Stromal cell of bone marrow (primary cell): Measurements from ENCODE around the gene RELA.
"Not testable (repeated sequence)": the region's sequence is repeated elsewhere in the genome, so short reads cannot be mapped to it uniquely, and the experiment has no call there.

Source experiments
- DNase-seq: peaks from one replicate; pipeline ENCODE4 v3.0.0-alpha.2; 2012; ENCODE audit warnings: low read depth

RELA gene

DNA sequence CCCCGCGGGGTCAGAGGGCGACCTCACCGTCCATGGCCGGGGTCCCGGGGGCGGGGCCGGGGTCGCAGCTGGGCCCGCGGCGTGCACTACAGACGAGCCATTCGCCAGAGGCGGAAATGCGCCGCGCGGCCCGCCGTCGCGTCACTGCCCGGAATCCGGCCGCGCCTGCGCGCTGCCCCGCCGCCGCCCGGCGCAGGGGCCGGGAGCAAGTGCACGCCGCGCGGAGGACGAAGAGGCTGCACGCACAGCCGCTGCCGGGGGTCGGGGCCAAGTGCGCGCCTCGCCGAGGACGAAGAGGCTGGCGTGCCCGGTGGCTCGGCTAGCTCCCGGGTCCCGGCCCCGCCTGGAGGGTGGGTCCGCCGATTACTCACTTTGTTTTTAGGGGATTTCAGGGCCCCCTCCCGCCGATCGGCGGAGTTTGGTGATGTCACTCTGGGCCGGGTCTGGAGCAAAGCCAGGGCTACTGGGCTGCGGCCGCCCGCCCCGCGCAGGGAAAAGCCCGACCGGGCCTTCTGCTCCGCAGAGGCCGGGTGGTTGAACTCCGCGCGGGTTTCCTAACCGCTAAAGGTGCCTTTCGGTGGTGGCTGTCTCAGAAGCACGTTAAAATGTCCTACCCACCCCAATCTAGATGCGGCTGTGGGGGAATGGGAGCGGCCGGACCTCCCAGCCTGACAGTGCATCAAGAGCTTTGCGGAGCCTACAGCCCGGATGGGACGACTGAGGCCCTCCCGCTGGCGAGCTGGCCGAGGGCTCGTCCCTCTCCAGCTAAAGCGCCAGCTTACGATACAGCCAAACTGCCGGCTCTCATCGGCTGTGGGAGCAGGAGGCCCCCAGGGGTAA, at the start of gene RELA:
Gene RELA, minus strand, starts transcription at position 118 of the 840 bp plus-strand sequence. Its CDS starts 84 bp downstream, at position 34.
- peak; percentile 92 for DNase-seq

DNA sequence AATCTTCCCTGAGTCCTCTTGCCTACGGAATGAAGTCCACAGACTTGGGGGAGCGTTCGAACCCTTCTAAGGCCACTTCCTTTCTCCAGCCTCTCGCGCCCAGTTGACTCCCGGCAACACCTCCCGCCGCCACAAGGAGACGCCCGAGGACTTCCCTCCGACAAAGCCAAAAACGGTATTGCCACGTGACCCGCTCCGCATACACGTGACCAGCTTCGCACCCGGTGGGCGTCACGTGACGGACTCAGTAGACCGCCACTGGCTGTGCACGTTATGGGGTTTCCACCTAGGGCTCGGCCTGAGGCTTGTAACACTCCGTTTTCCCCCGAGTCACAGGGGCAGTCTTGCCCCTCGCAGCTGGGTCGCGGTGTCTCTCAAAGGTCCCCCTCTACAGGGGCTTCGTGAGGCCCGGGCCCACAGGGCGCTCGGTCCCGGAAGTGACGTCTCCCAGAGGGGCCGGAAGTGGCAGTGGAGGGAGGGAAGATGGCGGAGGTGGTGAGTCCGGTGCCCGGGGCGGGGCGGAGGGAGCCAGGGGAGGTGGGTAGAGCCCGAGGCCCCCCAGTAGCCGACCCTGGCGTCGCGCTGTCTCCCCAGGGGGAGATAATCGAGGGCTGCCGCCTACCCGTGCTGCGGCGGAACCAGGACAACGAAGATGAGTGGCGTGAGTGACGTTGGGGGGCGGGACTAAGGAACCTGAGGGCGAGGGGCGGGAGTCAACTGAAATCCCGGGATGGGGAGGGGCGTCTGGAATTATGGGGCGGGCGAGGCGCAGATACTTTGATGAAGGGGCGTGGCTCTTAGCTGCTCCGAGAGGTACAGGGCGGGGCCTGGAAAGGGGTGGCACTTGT, 49.3 kb upstream of the RELA start, which contains the start of gene KAT5:
Gene KAT5, plus strand, starts transcription at position 468 of the 848 bp plus-strand sequence. Its CDS starts 16 bp downstream, at position 484.
- peak; percentile 93 for DNase-seq

- no peak for DNase-seq
Measured at GRCh38 chr11:65710421-65710820, 47.7 kb upstream of the RELA start.

DNA sequence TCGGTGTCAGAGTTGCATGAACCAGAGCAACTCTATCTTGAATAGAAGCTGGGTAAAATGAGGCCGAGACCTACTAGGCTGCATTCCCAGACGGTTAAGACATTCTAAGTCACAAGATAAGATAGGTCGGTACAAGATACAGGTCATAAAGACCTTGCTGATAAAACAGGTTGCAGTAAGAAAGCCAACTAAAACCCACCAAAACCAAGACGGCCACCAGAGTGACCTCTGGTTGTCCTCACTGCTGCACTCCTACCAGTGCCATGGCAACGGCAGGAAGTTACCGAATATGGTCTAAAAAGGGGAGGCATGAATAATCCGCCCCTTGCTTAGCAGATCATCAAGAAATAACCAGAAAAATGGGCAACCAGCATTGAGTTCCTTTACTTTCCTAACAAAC, 46.9 kb upstream of the RELA start:
- no peak for DNase-seq

DNA sequence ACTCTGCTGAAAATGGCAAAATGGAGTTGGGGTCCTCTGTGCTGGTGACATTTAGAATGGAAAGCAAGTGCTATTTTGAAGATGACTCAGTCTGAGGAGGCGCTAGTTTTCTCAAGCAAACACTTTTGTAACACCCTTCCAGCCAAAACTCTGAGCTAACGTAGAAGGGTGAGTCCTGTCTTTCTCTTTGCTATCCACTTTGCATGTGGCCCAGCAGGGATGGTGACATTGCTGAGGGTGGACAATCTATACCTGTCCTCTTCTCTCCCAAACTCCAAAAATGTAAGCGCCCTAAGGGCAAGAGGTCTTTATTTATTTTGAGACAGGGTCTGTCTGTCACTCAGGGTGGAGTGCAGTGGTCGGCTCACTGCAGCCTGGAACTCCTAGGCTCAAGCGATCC, 45.7 kb upstream of the RELA start:
- no peak for DNase-seq

DNA sequence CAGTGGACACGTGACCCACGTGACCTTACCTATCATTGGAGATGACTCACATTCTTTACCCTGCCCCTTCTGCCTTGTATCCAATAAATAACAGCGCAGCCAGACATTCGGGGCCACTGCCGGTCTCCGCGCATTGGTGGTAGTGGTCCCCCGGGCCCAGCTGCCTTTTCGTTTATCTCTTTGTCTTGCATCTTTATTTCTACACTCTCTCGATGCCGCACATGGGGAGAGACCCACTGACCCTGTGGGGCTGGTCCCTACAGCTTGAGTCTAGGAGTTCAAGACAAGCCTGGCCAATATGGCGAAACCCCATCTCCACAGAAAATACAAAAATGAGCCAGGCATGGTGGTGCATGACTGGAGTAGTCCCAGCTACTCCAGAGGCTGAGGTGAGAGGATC, 44.3 kb upstream of the RELA start:
- not testable (repeated sequence) for DNase-seq

DNA sequence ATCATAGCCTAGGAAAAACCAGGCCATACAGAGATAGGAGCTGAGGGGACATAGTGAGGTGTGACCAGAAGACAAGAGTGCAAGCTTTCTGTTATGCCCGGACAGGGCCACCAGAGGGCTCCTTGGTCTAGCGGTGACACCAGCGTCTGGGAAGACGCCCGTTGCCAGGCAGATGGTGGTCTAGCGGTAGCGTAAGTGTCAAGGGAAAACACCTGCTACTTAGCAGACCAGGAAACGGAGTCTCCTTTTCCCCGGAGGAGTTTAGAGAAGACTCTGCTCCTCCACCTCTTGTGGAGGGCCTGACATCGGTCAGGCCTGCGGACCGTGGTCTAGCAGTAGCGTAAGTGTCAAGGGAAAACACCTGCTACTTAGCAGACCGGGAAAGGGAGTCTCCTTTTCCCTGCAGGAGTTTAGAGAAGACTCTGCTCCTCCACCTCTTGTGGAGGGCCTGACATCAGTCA, 43.6 kb upstream of the RELA start:
- not testable (repeated sequence) for DNase-seq

DNA sequence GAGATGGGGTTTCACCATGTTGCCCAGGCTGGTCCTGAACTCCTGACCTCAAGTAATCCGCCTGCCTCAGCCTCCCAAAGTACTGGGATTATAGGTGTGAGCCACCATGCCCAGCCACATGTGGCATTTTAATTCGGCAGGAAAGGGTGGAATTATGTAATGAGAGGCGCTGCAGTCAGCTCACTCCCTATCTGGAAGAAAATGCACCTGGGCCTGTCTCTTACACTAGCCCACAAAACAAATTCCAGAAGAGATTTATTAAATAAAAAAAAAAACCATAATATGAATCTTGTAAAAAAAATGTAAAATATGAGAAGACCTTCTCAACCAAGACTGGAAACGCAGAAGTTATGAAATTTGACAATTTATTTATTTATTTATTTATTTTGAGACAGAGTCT, 41.1 kb upstream of the RELA start:
- DNase-seq: no peak

DNA sequence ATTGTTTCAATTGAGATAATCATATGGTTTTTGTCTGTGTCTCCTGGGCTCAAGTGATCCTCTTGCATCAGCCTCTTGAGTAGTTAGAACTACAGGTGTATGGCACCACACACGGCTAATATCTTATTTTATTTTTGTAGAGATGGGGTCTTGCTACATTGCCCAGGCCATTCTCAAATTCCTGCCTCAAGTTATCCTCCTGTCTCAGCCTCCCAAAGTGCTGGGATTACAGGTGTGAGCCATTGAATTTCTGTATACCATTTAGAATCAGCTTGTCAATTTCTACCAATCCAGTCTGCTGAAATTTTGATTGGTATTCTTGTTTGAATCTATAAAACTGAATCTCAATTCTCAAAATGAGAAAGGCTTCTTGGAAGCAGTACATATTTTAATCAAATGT, 39.0 kb upstream of the RELA start:
- DNase-seq: no peak

GRCh38 chr11:65700399-65700798, 37.7 kb upstream of the RELA start:
- no peak for DNase-seq

- DNase-seq: no peak
Measured at GRCh38 chr11:65699306-65699705, 36.6 kb upstream of the RELA start.

DNA sequence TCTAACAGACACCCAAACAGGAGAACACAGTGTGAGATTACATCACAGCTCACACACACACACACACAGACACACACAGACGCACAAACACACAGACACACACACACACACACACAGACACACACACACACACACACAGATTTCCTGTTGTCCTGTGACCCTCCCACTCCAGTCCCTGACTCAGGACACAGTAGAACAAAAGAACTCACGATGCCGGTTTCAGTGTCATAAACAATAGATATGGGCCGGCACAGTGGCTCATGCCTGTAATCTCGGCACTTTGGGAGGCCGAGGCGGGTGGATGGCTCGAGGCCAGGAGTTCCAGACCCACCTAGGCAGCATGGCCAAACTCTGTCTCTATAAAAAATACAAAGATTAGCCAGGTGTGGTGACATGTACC, 35.5 kb upstream of the RELA start:
- DNase-seq: no peak

DNA sequence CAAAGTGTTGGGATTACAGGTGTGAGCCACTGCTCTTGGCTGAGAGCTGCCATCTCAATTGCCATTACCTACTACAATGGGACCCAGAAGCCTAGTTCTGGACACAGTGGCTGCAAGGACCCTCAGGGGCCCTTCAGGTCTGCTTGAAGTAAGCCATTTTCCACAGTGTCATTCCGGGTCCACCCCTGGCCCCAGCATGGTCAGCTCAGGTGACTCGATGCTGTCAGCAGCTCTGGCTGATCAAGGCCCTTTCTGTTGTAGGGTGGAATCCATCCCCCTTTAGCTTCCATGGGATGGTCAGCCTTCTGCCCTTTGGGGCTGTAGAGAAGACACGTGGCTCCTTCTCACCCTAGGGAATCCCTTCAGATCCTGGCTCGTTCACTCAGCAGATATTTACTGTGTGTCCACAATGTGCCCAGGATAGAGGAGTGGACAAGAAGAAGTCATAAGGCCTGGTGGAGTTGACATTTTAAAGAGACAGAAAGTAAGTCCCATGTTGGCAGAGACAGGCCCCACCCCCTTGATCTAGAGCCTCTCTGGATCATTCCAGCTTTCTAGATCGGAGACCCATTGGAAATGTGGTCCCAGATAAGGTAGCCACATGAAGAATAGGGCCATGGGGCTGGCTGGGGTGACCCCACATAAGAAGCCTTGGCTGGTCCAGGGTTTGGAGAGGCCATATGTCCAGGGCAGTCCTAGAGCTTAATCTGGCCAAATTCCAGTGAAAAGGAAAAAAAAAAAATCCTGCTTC, 34.3 kb upstream of the RELA start:
- no peak for DNase-seq

DNA sequence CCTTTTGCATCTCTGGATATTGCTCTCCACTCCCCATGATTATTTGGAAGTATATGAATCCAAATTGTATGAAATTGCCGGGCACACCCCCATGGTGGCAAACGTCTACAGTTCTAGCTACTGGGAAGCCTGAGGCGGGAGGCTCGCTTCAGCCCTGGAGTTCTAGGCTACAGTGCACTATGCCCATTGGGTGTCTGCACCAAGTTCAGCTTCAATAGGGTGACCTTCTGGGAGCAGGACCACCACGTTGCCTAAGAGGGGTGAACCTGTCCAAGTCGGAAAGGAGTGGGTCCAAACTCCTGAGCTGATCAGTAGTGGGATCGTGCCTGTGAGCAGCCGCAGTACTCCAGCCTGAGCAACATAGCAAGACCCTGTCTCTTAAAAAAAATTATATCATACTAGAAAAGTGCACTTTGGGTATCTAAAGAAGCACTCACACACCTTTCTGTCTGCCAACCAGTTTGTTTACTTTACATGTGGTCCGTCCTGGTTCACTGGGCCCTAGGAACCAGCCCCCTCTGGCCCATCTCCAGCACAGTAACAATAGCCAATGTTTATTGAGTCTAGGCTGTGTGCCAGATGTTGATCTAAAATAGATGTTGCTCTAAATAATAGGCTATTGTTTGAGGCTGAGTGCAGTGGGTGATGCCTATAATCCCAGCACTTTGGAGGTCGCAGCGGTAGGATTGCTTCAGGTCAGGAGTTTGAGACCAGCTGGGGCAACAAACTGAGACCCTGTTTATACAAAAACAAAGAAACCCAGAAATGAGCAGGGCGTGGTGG, 32.9 kb upstream of the RELA start:
- DNase-seq: no peak

- DNase-seq: no peak
Measured at GRCh38 chr11:65692367-65692766, 29.7 kb upstream of the RELA start.

DNA sequence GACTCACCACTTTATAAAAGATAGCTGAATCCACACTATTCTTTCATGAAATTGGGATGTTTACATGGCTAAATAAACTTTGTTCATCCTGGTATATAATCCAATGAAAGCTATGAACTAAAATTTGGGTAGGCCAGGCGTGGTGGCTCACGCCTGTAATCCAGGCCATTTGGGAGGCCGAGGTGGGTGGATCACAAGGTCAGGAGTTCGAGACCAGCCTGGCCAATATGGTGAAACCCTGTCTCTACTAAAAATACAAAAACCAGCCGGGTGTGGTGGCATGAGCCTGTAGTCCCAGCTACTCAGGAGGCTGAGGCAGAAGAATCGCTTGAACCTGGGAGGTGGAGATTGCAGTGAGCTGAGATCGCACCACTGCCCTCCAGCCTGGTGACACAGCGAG, 29.1 kb upstream of the RELA start:
- DNase-seq: not testable (repeated sequence)

GRCh38 chr11:65685981-65686380, 23.3 kb upstream of the RELA start:
- no peak for DNase-seq

- not testable (repeated sequence) for DNase-seq
Measured at GRCh38 chr11:65683480-65683879, 20.8 kb upstream of the RELA start.

DNA sequence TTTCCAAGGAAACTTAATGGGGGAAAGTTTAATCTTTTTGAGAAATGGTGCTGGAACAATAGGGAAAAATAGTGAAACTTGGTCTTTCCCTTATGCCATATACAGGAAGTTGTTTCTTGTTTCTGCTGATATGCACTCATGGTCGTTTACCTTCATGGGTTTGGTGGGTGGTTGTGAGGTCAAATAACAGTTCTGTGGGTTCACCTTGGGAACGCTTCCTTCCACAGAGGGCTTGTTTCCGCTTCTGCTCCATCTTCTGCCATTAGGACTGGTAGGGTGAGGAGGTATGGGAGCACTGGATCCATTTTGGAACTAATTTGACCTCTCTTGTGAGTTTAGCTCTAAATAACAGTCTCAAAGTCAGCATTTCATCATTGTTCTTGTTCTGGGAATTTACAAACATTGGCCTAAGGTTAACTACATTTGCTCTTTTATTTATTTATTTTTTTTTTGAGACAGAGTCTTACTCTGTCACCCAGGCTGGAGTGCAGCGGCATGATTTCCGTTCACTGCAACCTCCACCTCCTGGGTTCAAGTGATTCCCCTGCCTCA, 17.6 kb upstream of the RELA start:
- no peak for DNase-seq

DNA sequence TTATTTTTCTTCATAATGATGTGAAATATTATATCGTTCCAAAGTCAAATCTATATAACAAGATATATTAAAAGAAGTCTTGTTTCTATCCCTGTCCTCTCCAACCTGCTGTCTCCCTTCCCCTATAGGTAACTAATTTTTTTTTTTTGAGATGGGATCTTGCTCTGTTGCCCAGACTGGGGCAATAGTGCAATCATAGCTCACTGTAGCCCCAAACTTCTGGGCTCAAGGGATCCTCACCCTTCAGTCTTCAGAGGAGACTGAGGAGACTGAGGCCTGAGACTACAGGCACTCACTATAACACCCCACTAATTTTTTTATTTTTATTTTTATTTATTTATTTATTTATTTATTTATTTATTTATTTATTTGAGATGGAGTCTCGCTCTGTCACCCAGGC, 10.3 kb upstream of the RELA start:
- DNase-seq: no peak
